WTC11 (cell line): ENCODE results near the gene PHACTR3. TPM values are rescaled to one million over a fixed set of nuclear protein-coding genes. Genes with fewer than 3 reads are reported as not detected.

Experiments
- ATAC-seq: fragments of 200-7000 bp; cut with Tn5 transposase; 2 replicates; pipeline ENCODE4 v1.10.0; 2021; ENCODE audit warnings: mild to moderate bottlenecking, moderate library complexity
- CTCF ChIA-PET: fragments of 300-600 bp; sonication (Branson Sonifier 250); formaldehyde crosslinking; loops from one replicate; lab custom pipeline; 2021; ENCODE audit warnings: antibody characterized with exemption; lab: Charles Lee
- POLR2A ChIA-PET: fragments of 350-600 bp; sonication (Branson Sonifier 250); formaldehyde crosslinking; loops from one replicate; lab custom pipeline; 2021; ENCODE audit warnings: antibody characterized with exemption; lab: Charles Lee
- DNase-seq: peaks from one replicate; pipeline ENCODE4 v3.0.0; 2021; ENCODE audit warnings: low spot score
- H3K27ac Mint-ChIP-seq: 2 replicates; pipeline ENCODE4 v1.8.0; 2021; ENCODE audit warnings: mixed read lengths
- H3K27me3 Mint-ChIP-seq: 2 replicates; pipeline ENCODE4 v1.8.0; 2021; ENCODE audit warnings: low read depth, mild to moderate bottlenecking, moderate library complexity, mixed read lengths
- H3K36me3 Mint-ChIP-seq: 2 replicates; pipeline ENCODE4 v1.8.0; 2021; ENCODE audit warnings: mixed read lengths
- H3K4me1 Mint-ChIP-seq: 2 replicates; pipeline ENCODE4 v1.8.0; 2022; ENCODE audit warnings: mixed read lengths
- H3K4me3 Mint-ChIP-seq: 2 replicates; pipeline ENCODE4 v1.8.0; 2021; ENCODE audit warnings: mild to moderate bottlenecking, moderate library complexity, mixed read lengths
- H3K9me3 Mint-ChIP-seq: 2 replicates; pipeline ENCODE4 v1.8.0; 2021; ENCODE audit warnings: mixed read lengths
- CREB1 ChIP-seq: sonication (generic); formaldehyde crosslinking; IDR thresholded peaks from 2 replicates; pipeline ENCODE4 v1.8.0; 2023; ENCODE audit warnings: mild to moderate bottlenecking, missing genetic modification reagents
- ETV6 ChIP-seq: sonication (generic); formaldehyde crosslinking; IDR thresholded peaks from 2 replicates; pipeline ENCODE4 v1.8.1; 2022; ENCODE audit warnings: mild to moderate bottlenecking, missing genetic modification reagents
- HMGA2 ChIP-seq: fragments of 250-450 bp; sonication (Bioruptor Pico); IDR thresholded peaks from 2 replicates; pipeline ENCODE4 v1.4.0; 2021; ENCODE audit warnings: mild to moderate bottlenecking, moderate library complexity
- MXD4 ChIP-seq: fragments of 250-450 bp; sonication (Bioruptor Pico); IDR thresholded peaks from 2 replicates; pipeline ENCODE4 v1.8.0; 2021; ENCODE audit warnings: mild to moderate bottlenecking, moderate library complexity, borderline replicate concordance
- NR1H2 ChIP-seq: sonication (generic); formaldehyde crosslinking; IDR thresholded peaks from 2 replicates; pipeline ENCODE4 v1.9.0; 2021; ENCODE audit warnings: mild to moderate bottlenecking, moderate library complexity, missing genetic modification reagents
- NR2C2 ChIP-seq: sonication (generic); formaldehyde crosslinking; IDR thresholded peaks from 2 replicates; pipeline ENCODE4 v1.8.0; 2022; ENCODE audit warnings: mild to moderate bottlenecking, missing genetic modification reagents
- PRRX2 ChIP-seq: fragments of 250-450 bp; sonication (Bioruptor Pico); IDR thresholded peaks from 2 replicates; pipeline ENCODE4 v1.8.0; 2021; ENCODE audit warnings: mild to moderate bottlenecking
- SMAD3 ChIP-seq: sonication (generic); formaldehyde crosslinking; IDR thresholded peaks from 2 replicates; pipeline ENCODE4 v1.8.0; 2022; ENCODE audit warnings: missing genetic modification reagents, mild to moderate bottlenecking, borderline replicate concordance
- TP53 ChIP-seq: sonication (generic); formaldehyde crosslinking; IDR thresholded peaks from 2 replicates; pipeline ENCODE4 v1.8.1; 2023; ENCODE audit warnings: mild to moderate bottlenecking, missing genetic modification reagents
- ZNF232 ChIP-seq: sonication (generic); formaldehyde crosslinking; IDR thresholded peaks from 2 replicates; pipeline ENCODE4 v1.8.0; 2022; ENCODE audit warnings: mild to moderate bottlenecking, missing genetic modification reagents
- total RNA-seq: library from RNA; stranded (reverse); gene quantifications from 3 replicates; pipeline ENCODE4 v1.2.3, GENCODE V29; 2021
- TF ChIP-seq, protein P1 (sequence below): sonication (generic); formaldehyde crosslinking; conservative IDR thresholded peaks from 2 replicates; pipeline ENCODE4 v1.8.1; 2023; ENCODE audit warnings: mild to moderate bottlenecking, low read depth, missing genetic modification reagents, moderate library complexity
- TF ChIP-seq, protein P2 (sequence below): sonication (generic); formaldehyde crosslinking; conservative IDR thresholded peaks from 2 replicates; pipeline ENCODE4 v1.8.1; 2022; ENCODE audit warnings: mild to moderate bottlenecking, missing genetic modification reagents
- TF ChIP-seq, protein P3 (sequence below): sonication (generic); formaldehyde crosslinking; IDR thresholded peaks from 2 replicates; pipeline ENCODE4 v1.8.0; 2022; ENCODE audit warnings: mild to moderate bottlenecking, missing genetic modification reagents
- TF ChIP-seq, protein P4 (sequence below): sonication (generic); formaldehyde crosslinking; IDR thresholded peaks from 2 replicates; pipeline ENCODE4 v1.8.1; 2022; ENCODE audit warnings: mild to moderate bottlenecking, moderate library complexity, missing genetic modification reagents
- TF ChIP-seq, protein P5 (sequence below): sonication (generic); formaldehyde crosslinking; IDR thresholded peaks from 2 replicates; pipeline ENCODE4 v1.8.0; 2022; ENCODE audit warnings: missing genetic modification reagents
- TF ChIP-seq, protein P6 (sequence below): sonication (generic); formaldehyde crosslinking; IDR thresholded peaks from 2 replicates; pipeline ENCODE4 v1.8.0; 2022; ENCODE audit warnings: mild to moderate bottlenecking, missing genetic modification reagents

The PHACTR3 gene
- total RNA-seq, 1 experiment from 2014 or later = 0.28 TPM

DNA sequence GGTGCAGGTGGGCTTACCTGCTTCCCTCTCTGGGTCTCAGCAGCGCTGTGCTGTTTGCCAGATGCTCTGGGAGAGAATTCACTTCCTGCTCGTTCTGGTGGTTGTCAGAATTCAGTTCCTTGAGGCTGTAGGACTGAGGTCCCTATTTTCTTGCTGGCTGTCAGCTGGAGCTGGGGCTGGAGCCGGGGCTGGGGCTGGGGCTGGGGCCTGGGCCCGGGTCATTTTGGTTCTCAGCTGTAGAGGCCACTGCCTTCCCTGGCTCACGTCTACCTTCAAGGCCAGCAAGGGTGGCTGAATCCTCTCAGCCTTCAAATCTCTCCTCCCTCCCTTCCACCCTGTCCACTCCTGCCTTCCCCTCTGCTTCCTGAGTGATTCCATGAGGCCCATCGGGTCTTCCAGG is 16.8 kb upstream of the PHACTR3 start (continued):
- TF ChIP-seq, protein P1, sequence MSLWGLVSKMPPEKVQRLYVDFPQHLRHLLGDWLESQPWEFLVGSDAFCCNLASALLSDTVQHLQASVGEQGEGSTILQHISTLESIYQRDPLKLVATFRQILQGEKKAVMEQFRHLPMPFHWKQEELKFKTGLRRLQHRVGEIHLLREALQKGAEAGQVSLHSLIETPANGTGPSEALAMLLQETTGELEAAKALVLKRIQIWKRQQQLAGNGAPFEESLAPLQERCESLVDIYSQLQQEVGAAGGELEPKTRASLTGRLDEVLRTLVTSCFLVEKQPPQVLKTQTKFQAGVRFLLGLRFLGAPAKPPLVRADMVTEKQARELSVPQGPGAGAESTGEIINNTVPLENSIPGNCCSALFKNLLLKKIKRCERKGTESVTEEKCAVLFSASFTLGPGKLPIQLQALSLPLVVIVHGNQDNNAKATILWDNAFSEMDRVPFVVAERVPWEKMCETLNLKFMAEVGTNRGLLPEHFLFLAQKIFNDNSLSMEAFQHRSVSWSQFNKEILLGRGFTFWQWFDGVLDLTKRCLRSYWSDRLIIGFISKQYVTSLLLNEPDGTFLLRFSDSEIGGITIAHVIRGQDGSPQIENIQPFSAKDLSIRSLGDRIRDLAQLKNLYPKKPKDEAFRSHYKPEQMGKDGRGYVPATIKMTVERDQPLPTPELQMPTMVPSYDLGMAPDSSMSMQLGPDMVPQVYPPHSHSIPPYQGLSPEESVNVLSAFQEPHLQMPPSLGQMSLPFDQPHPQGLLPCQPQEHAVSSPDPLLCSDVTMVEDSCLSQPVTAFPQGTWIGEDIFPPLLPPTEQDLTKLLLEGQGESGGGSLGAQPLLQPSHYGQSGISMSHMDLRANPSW (CRISPR knock-in tag) = no peak
- no peak for TF ChIP-seq SMAD3 (CRISPR knock-in tag)
- TF ChIP-seq, all 79 proteins: peak for 0

DNA sequence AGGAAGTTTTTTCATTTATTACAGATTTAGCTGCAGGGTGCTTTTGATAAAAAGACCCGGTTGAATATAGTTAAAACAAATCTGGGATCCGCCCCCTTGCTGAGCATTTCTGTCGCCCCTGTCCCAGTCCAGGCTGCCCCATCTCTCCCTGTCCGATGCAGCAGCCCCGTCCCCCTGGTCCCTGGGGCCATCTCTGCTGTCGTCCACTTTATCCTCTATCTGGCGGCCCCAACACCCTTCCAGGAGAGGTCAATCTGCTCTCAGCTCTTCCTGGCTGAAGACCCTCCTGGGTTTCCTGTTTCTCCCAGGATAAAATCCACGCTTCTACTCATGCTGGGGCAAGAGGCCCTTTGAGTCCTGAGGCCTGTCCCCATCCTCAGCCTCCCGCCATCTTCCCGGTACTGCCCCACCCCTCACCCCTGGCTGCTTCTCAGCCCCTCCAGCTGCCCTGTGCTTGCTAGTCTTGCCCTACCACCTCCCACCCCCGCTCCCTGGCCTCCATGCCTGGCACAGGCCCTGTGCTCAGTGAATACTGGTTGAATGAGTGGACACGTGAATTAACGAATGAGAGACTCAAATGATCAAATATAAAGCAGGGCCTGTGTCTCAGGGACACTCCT is 16.0 kb upstream of the PHACTR3 start:
- Mint-ChIP-seq H3K27me3 (peaks cover 48% of the 10 kb centered on the region), H3K36me3 (no peaks in the 10 kb centered on the region)
- no peak for ATAC-seq

More for the DNA sequence above, 16.0 kb upstream of the PHACTR3 start:
- H3K27ac Mint-ChIP-seq = no peak overlapping the region
- H3K4me3 Mint-ChIP-seq = no peak overlapping the region
- CTCF ChIA-PET = no interaction called here
- H3K4me1 Mint-ChIP-seq = no peaks in the 10 kb centered on the region
- no peak for TF ChIP-seq CREB1 (CRISPR knock-in tag)
- TF ChIP-seq, protein P2, sequence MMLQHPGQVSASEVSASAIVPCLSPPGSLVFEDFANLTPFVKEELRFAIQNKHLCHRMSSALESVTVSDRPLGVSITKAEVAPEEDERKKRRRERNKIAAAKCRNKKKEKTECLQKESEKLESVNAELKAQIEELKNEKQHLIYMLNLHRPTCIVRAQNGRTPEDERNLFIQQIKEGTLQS (CRISPR knock-in tag) = no peak
- no peak for TF ChIP-seq TP53 (CRISPR knock-in tag)
- TF ChIP-seq, protein P3, sequence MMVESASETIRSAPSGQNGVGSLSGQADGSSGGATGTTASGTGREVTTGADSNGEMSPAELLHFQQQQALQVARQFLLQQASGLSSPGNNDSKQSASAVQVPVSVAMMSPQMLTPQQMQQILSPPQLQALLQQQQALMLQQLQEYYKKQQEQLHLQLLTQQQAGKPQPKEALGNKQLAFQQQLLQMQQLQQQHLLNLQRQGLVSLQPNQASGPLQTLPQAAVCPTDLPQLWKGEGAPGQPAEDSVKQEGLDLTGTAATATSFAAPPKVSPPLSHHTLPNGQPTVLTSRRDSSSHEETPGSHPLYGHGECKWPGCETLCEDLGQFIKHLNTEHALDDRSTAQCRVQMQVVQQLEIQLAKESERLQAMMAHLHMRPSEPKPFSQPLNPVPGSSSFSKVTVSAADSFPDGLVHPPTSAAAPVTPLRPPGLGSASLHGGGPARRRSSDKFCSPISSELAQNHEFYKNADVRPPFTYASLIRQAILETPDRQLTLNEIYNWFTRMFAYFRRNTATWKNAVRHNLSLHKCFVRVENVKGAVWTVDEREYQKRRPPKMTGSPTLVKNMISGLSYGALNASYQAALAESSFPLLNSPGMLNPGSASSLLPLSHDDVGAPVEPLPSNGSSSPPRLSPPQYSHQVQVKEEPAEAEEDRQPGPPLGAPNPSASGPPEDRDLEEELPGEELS = no peak
- TF ChIP-seq SMAD3 (CRISPR knock-in tag) = no peak
- TF ChIP-seq, protein P4, sequence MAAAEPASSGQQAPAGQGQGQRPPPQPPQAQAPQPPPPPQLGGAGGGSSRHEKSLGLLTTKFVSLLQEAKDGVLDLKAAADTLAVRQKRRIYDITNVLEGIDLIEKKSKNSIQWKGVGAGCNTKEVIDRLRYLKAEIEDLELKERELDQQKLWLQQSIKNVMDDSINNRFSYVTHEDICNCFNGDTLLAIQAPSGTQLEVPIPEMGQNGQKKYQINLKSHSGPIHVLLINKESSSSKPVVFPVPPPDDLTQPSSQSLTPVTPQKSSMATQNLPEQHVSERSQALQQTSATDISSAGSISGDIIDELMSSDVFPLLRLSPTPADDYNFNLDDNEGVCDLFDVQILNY (CRISPR knock-in tag) = no peak
- TF ChIP-seq, protein P5, sequence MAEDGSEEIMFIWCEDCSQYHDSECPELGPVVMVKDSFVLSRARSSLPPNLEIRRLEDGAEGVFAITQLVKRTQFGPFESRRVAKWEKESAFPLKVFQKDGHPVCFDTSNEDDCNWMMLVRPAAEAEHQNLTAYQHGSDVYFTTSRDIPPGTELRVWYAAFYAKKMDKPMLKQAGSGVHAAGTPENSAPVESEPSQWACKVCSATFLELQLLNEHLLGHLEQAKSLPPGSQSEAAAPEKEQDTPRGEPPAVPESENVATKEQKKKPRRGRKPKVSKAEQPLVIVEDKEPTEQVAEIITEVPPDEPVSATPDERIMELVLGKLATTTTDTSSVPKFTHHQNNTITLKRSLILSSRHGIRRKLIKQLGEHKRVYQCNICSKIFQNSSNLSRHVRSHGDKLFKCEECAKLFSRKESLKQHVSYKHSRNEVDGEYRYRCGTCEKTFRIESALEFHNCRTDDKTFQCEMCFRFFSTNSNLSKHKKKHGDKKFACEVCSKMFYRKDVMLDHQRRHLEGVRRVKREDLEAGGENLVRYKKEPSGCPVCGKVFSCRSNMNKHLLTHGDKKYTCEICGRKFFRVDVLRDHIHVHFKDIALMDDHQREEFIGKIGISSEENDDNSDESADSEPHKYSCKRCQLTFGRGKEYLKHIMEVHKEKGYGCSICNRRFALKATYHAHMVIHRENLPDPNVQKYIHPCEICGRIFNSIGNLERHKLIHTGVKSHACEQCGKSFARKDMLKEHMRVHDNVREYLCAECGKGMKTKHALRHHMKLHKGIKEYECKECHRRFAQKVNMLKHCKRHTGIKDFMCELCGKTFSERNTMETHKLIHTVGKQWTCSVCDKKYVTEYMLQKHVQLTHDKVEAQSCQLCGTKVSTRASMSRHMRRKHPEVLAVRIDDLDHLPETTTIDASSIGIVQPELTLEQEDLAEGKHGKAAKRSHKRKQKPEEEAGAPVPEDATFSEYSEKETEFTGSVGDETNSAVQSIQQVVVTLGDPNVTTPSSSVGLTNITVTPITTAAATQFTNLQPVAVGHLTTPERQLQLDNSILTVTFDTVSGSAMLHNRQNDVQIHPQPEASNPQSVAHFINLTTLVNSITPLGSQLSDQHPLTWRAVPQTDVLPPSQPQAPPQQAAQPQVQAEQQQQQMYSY = no peak
- no peak for TF ChIP-seq HMGA2 (CRISPR knock-in tag)
- TF ChIP-seq NR2C2 = no peak
- no peak for TF ChIP-seq MXD4 (CRISPR knock-in tag)
- TF ChIP-seq PRRX2 (CRISPR knock-in tag) = no peak
- TF ChIP-seq, protein P6, sequence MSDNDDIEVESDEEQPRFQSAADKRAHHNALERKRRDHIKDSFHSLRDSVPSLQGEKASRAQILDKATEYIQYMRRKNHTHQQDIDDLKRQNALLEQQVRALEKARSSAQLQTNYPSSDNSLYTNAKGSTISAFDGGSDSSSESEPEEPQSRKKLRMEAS (CRISPR knock-in tag) = no peak
- TF ChIP-seq ETV6 (CRISPR knock-in tag) = no peak
- TF ChIP-seq ZNF232 (CRISPR knock-in tag) = no peak
- no peak for TF ChIP-seq NR1H2
- TF ChIP-seq, all 79 proteins: peak for 0
- H3K9me3 Mint-ChIP-seq = peaks cover 11% of the 10 kb centered on the region
- POLR2A ChIA-PET = no interaction called here
- no peak for DNase-seq
